Jurkat, Clone E6-1 (cell line): ENCODE data around the gene AQR.
"Not testable (repeated sequence)": the region's sequence is repeated elsewhere in the genome, so short reads cannot be mapped to it uniquely, and the experiment has no call there.

Source experiments
- DNase-seq: peaks from one replicate; pipeline ENCODE4 v3.0.0-alpha.2; 2011; ENCODE audit warnings: low read depth, low spot score
- H3K4me3 ChIP-seq: 2 replicates; pipeline ENCODE4 v1.5.1; 2011; ENCODE audit warnings: mild to moderate bottlenecking, low read length, control low read depth, moderate library complexity

The AQR gene

DNA sequence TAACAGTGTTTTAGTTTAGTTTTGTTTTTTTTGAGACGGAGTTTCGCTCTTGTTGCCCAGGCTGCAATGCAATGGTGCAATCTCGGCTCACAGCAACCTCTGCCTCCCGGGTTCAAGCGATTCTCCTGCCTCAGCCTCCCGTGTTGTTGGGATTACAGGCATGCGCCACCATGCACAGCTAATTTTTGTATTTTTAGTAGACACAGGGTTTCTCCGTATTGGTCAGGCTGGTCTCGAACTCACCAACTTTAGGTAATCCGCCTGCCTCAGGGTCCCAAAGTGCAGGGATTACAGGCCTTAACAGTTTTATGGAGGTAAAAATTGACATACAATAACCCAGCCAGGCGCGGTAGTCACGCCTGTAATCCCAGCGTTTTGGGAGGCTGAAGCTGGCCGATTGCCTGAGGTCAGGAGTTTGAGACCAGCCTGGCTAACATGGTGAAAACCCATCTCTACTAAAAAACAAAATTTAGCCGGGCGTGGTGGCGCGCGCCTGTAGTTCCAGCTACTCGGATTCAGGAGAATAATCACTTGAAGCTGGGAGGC lies 629 bp upstream of the AQR start:
- DNase-seq = not testable (repeated sequence)
- peak overlapping the region; percentile 98 for H3K4me3 ChIP-seq

DNA sequence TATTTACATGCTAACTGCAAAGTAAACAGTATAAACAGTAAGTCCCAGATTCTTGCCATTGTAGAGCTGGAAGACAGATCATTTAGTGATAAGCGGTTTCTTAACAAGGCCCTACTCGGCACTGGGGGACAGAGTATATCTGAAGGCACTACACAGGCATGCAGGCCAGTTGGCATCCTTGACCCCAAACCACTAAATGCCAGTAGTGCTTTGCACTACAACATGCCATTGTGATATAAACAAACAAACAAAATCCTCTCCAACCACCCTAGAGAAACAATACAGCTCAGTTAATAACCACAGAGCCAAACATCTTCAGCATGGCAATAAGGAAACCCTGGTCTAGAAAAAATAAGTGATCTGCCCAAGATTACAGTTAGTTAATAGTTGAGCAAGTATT lies 5.3 kb downstream of the AQR start:
- no peak for DNase-seq
- H3K4me3 ChIP-seq = no peak overlapping the region

DNA sequence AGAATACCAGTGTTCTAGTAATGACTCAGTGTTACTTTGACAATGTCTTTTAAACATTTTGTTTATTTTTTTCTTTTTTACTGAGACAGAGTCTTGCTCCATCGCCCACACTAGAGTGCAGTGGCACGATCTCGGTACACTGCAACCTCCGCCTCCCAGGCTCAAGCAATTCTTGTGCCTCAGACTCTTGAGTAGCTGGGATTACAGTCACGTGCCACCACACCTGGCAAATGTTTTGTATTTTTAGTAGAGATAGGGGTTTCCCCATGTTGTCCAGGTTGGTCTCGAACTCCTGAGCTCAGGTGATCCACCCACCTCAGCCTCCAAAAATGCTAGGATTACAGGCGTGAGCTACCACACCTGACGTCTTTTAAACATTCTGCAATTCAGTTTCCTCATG lies 15.7 kb downstream of the AQR start:
- H3K4me3 ChIP-seq = no peak overlapping the region
- no peak for DNase-seq

GRCh38 chr15:34952481-34952880 lies 17.1 kb downstream of the AQR start:
- DNase-seq = no peak
- H3K4me3 ChIP-seq = no peak overlapping the region

DNA sequence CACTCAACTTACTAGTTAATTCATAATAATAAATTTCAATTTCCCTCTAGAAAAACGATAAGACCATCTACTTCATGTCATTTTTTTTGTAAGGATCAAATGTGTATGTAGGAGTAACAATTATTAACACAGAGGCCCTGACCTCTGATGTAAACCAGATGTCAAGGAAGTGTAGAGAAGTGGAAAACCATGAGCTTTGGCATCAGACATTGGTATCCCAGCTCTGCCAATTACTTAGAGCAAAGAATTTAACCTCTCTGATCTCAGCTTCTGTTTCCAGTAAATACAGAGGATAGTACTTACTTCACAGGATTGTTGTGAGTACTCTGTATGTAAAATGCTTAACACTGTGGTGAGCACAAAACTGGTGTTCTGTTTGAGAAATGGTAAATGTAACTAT lies 17.5 kb downstream of the AQR start:
- DNase-seq = no peak
- H3K4me3 ChIP-seq = no peak overlapping the region

DNA sequence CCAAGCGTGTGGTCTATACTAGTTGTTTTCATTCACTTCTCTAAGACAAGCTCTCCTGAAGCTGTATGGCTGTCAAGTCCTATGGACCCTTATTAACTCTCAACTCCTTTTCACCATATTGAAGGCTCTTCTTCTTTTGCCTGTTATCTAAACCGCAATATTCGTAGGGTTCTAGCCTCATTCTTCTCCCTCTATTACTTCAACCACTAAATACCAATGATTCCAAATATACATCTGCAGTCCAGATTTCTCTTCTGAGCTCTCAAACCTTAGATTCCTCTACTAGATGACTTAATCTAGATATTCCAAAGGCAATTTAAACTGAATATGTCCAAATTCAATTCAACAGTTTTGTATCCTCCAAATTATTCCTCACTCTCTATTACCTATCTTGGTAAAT lies 24.6 kb downstream of the AQR start:
- DNase-seq = no peak

DNA sequence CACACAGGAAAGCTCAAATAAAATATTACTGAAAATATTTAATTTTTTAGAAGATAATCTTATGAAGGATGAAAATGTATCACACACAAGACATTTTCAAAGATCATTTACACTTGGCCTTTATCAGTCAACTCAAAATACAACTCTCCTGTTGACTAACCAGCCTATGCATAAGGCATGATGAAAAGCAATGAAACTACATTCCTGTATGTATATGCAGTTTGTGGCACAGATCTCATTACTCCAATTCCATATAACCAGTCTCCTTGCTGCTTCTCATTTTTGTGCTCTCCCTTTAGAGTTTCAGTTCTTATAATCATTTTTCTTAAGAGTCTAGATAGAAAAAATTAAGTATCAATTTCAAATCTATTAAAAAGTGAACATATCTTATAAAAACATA lies 25.8 kb downstream of the AQR start:
- H3K4me3 ChIP-seq = no peak overlapping the region
- no peak for DNase-seq

More for the DNA sequence above, 24.6 kb downstream of the AQR start:
- no peak overlapping the region for H3K4me3 ChIP-seq

GRCh38 chr15:34943264-34943663 lies 26.3 kb downstream of the AQR start:
- not testable (repeated sequence) for H3K4me3 ChIP-seq, DNase-seq

GRCh38 chr15:34942363-34942762 lies 27.2 kb downstream of the AQR start:
- DNase-seq = no peak
- no peak overlapping the region for H3K4me3 ChIP-seq

DNA sequence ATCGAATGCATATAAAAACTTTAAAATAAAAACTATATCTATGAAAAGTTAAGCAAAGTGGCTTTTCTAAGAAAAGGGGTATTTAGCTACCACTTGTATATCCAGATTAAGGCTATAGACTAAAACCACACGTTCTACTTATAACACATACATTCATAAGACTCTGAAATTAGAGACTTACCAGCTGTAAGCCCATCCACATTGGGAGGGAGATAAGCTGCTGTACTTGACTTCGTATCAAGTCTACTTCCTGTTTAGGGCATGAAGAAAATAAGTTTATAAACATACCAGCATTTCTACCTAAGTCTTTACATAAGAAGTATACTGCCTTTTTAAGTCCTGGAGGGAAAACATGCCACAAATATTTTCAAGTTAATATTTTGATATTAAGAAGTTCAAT lies 27.7 kb downstream of the AQR start:
- no peak for DNase-seq
- H3K4me3 ChIP-seq = no peak overlapping the region

DNA sequence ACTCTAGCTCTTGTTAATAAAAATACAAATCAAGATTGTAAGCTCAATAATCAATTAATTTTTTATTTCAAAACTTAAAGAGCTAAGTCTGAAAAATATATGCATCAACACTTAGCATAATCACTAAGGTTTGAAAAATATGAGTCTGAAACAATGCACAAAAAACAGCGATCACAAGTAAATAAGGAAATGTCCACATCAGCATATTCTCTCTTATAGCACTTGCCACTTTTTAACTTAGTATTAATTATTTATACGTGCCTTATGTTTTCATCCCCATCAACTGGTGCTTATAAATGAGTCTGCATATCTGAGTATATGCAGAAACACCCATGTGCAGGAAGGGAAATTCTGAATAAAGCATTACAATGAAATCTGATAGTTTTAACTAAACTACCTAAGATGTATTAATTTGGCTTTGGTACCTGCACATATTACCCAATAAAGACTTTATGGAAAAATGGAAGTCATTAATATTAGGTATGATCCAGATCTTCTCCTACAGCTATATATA lies 28.3 kb downstream of the AQR start:
- no peak overlapping the region for H3K4me3 ChIP-seq
- DNase-seq = no peak

GRCh38 chr15:34933432-34933975 lies 36.0 kb downstream of the AQR start:
- DNase-seq = no peak
- H3K4me3 ChIP-seq = no peak overlapping the region

GRCh38 chr15:34928349-34928748 lies 41.2 kb downstream of the AQR start:
- not testable (repeated sequence) for H3K4me3 ChIP-seq, DNase-seq

DNA sequence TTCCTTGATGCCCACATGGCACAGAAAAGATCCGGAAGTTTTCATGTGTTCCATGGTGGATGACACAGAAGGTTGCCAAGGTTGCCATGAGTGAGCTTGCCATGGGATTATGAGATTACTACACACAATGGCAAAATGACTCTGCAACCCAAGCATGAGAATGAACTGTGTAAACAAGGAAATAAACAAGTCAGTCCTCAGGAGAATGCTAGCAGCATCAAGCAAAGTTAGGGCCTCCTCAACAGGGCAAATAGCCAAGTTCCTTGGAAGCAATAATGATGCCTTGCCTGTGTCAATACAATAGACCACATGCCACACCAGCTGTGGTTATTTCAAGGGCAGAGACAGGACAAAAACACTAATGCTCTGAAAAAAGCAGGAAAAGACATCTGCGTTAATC lies 41.8 kb downstream of the AQR start:
- no peak overlapping the region for H3K4me3 ChIP-seq
- no peak for DNase-seq

- no peak for DNase-seq
- H3K4me3 ChIP-seq = no peak overlapping the region
Measured at GRCh38 chr15:34914317-34914716, 55.2 kb downstream of the AQR start.

- H3K4me3 ChIP-seq = no peak overlapping the region
- no peak for DNase-seq
Measured at GRCh38 chr15:34905047-34905446, 64.5 kb downstream of the AQR start.

DNA sequence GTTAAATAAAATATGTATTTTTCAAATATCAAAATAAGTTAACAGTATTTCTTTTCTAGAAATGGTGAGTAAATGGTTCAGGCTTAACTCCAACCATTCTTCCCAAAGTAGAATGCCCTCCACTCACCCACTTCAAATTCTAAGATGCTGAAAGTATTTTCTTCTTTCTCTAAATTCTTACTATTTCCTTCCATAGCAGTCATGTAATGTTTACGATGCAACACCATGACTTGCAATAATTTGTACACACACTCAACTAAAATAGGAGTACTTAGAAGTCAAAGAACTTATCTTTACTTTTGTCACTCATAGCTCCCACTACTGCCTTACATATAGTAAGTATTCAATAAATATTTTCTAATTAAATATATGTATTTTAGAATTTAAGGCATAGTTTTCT lies 65.0 kb downstream of the AQR start:
- no peak overlapping the region for H3K4me3 ChIP-seq

DNA sequence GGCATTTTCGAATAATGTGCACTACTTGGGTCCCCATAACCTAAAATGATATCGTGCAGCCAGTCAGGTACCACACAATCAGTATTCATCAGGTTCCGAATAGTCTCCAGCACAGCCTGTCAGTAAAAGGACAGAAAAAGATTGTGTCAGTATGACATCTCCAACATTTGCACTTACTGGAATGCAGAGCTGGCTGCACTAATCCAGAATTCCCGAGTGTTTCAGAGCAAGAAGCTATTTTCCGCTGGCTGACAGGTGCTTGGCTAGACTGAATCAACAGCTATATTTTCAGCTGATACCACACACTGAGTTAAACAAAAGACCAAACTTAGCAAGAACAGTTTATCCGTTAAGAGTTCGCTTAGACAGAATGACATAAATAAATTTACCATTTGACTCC lies 68.8 kb downstream of the AQR start:
- H3K4me3 ChIP-seq = no peak overlapping the region
- no peak for DNase-seq

More for the DNA sequence above, 65.0 kb downstream of the AQR start:
- no peak for DNase-seq

- DNase-seq = no peak
- H3K4me3 ChIP-seq = no peak overlapping the region
Measured at GRCh38 chr15:34896183-34896582, 73.4 kb downstream of the AQR start.

DNA sequence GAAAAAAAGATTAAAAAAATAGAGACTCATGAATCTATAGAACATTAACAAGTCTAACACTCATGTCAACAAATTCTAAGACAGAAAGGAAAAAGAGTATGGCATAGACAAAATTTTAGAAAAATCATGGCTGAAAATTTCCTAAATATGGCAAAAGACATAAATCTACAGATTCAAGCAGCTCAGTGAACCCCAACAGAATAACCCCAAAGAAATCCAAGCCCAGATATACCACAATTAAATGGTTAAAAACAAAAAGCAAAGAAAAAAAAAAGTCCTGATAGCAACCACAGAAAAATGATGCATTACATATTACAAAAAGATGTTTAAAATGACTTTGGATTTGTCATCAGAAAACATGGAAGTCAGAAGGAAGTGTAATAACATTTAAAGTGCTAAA lies 75.6 kb downstream of the AQR start:
- H3K4me3 ChIP-seq = no peak overlapping the region
- DNase-seq = no peak

DNA sequence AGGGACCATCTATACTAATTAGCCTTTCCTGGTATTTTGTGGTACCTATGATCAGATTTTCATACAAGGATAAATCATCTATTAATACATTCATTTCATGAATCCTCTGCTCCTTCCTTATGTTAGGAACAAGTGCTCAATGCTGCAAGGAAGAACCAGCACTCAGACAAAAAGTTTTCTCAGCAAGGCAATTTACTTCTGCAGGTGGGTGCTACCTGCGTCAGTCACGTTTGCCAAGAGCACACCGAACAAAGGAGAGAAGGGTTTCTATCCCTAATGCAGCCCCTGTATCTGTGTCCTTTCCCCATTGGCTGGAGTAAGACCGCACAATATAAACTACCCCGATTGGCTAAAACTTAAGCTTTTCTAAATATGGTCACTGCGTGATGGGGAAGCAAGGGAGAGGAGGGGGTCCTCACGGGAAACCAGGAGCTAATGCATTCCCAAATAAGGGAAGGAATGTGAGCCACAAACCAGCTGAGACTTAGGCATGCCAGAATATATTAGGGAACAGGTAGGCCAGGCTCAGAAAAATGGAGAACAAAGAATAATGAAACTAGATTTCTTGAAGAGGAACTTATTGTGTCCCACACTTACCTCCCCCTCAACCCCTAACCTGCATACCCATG lies 76.5 kb downstream of the AQR start:
- DNase-seq = no peak
- H3K4me3 ChIP-seq = no peak overlapping the region
